Neural cell (in vitro differentiated cells): Measurements from ENCODE around the gene TMEM121. TPM values are rescaled to one million over a fixed set of nuclear protein-coding genes. Genes with fewer than 3 reads are reported as not detected.

Experiments
- H2AFZ ChIP-seq: fragments of 200-600, 300-800 bp; sonication (generic), shearing (Covaris generic); 2 replicates; pipeline ENCODE4 v1.6.0; 2014; ENCODE audit warnings: low read depth, mild to moderate bottlenecking, antibody characterized with exemption, low read length, moderate library complexity
- H3F3A ChIP-seq: fragments of 200-600 bp; shearing (Covaris generic); 2 replicates; pipeline ENCODE4 v1.6.1; 2016; ENCODE audit warnings: mild to moderate bottlenecking, moderate library complexity, mixed read lengths, antibody characterized with exemption, low read length; ENCODE audit not compliant: insufficient read depth, poor library complexity, severe bottlenecking
- H3K27ac ChIP-seq: fragments of 200-600, 300-800 bp; sonication (generic), shearing (Covaris generic); 2 replicates; pipeline ENCODE4 v1.5.1; 2014; ENCODE audit warnings: mild to moderate bottlenecking, low read length, moderate library complexity
- H3K27me3 ChIP-seq: fragments of 300-800, 200-600 bp; sonication (generic), shearing (Covaris generic); 2 replicates; pipeline ENCODE4 v1.6.0; 2014; ENCODE audit warnings: mild to moderate bottlenecking, low read depth, low read length, moderate library complexity; ENCODE audit not compliant: insufficient read depth
- H3K36me3 ChIP-seq: fragments of 300-800, 200-600 bp; sonication (generic), shearing (Covaris generic); 2 replicates; pipeline ENCODE4 v1.5.1; 2014; ENCODE audit warnings: mild to moderate bottlenecking, antibody characterized with exemption, low read length, moderate library complexity; ENCODE audit not compliant: insufficient read depth
- H3K4me2 ChIP-seq: fragments of 300-800, 200-600 bp; sonication (generic), shearing (Covaris generic); 2 replicates; pipeline ENCODE4 v1.6.0; 2014; ENCODE audit warnings: mild to moderate bottlenecking, low read length
- H3K4me3 ChIP-seq: fragments of 300-800, 200-600 bp; sonication (generic), shearing (Covaris generic); 2 replicates; pipeline ENCODE4 v1.5.1; 2014; ENCODE audit warnings: mild to moderate bottlenecking, low read length, moderate library complexity
- H3K79me2 ChIP-seq: fragments of 200-600 bp; shearing (Covaris generic); replicated peaks from 2 replicates; pipeline ENCODE4 v1.6.0; 2014; ENCODE audit warnings: mild to moderate bottlenecking, low read length, moderate library complexity; ENCODE audit not compliant: insufficient read depth
- H3K9ac ChIP-seq: fragments of 300-800, 200-600 bp; sonication (generic), shearing (Covaris generic); 2 replicates; pipeline ENCODE4 v1.6.1; 2016; ENCODE audit warnings: mild to moderate bottlenecking, low read length, mixed read lengths
- H3K9me2 ChIP-seq: fragments of 200-600 bp; shearing (Covaris generic); 2 replicates; pipeline ENCODE4 v1.6.1; 2016; ENCODE audit warnings: mild to moderate bottlenecking, low read length, mixed read lengths; ENCODE audit not compliant: insufficient read depth
- H3K9me3 ChIP-seq: fragments of 200-600, 300-800 bp; sonication (generic), shearing (Covaris generic); 2 replicates; pipeline ENCODE4 v1.6.1; 2016; ENCODE audit warnings: mild to moderate bottlenecking, mixed run types, low read length, moderate library complexity, mixed read lengths
- H4K20me1 ChIP-seq: fragments of 200-600 bp; shearing (Covaris generic); 2 replicates; pipeline ENCODE4 v1.6.1; 2016; ENCODE audit warnings: mild to moderate bottlenecking, mixed run types; ENCODE audit not compliant: insufficient read depth
- CTCF ChIP-seq: fragments of 450-650 bp; IDR thresholded peaks from 2 replicates; pipeline ENCODE4 v1.5.1; 2014; ENCODE audit warnings: antibody characterized with exemption, mild to moderate bottlenecking, moderate library complexity; ENCODE audit not compliant: poor library complexity, severe bottlenecking
- EP300 ChIP-seq: fragments of 450-650 bp; conservative IDR thresholded peaks from 2 replicates; pipeline ENCODE4 v1.6.1; 2014; ENCODE audit warnings: antibody characterized with exemption, mild to moderate bottlenecking, moderate library complexity; ENCODE audit not compliant: poor library complexity, severe bottlenecking
- EZH2 ChIP-seq: fragments of 200-600, 300-800 bp; shearing (Covaris generic), sonication (generic); IDR thresholded peaks from 2 replicates; pipeline ENCODE4 v1.6.1; 2014; ENCODE audit warnings: antibody characterized with exemption, low read length, borderline replicate concordance, mild to moderate bottlenecking; ENCODE audit not compliant: insufficient read depth, poor library complexity, severe bottlenecking
- MXI1 ChIP-seq: fragments of 450-650 bp; conservative IDR thresholded peaks from 2 replicates; pipeline ENCODE4 v1.6.1; 2014; ENCODE audit warnings: antibody characterized with exemption, mild to moderate bottlenecking; ENCODE audit not compliant: poor library complexity, severe bottlenecking
- POLR2AphosphoS5 ChIP-seq: IDR thresholded peaks from 2 replicates; pipeline ENCODE4 v1.6.1; 2012
- RAD21 ChIP-seq: fragments of 450-650 bp; conservative IDR thresholded peaks from 2 replicates; pipeline ENCODE4 v1.6.1; 2014; ENCODE audit warnings: antibody characterized with exemption, mild to moderate bottlenecking, moderate library complexity
- REST ChIP-seq: IDR thresholded peaks from 2 replicates; pipeline ENCODE4 v1.6.1; 2012; ENCODE audit warnings: borderline replicate concordance
- SMC3 ChIP-seq: fragments of 450-650 bp; conservative IDR thresholded peaks from 2 replicates; pipeline ENCODE4 v1.6.1; 2014; ENCODE audit warnings: antibody characterized with exemption, mild to moderate bottlenecking, moderate library complexity; ENCODE audit not compliant: poor library complexity
- TAF1 ChIP-seq: IDR thresholded peaks from 2 replicates; pipeline ENCODE4 v1.6.1; 2012; ENCODE audit warnings: low read depth
- polyA plus RNA-seq: library from polyadenylated mRNA; depleted of rRNA; stranded (reverse); fragments of >200 nt; gene quantifications from 2 replicates; pipeline ENCODE4 v1.2.3, GENCODE V29; 2014

The TMEM121 gene
- polyA plus RNA-seq, 1 donor from 2014 or later = 19.5 TPM

GRCh38 chr14:105490572-105491365 lies 35.6 kb upstream of the TMEM121 start, which contains the start of gene TEDC1:
Gene TEDC1, plus strand, starts transcription at chr14:105491246. Its CDS starts 130 bp downstream, at chr14:105491376.
- peak; percentile 24 for TF ChIP-seq TAF1
- TF ChIP-seq RAD21 = peak; percentile 94
- TF ChIP-seq EP300 = peak; percentile 81
- TF ChIP-seq MXI1 = no peak
- TF ChIP-seq POLR2AphosphoS5 = peak; percentile 67
- peak; percentile 94 for TF ChIP-seq SMC3
- peak; percentile 38 for TF ChIP-seq REST
- peak; percentile 100 for TF ChIP-seq CTCF
- TF ChIP-seq EZH2 = no peak
- Histone ChIP-seq H3F3A (no peaks in the 10 kb centered on the region), H3K9me2 (no peaks in the 10 kb centered on the region), H2AFZ (peak within 1 kb of the TSS; percentile 59), H3K9me3 (no peaks in the 10 kb centered on the region), H3K27me3 (peaks cover 23% of the 10 kb centered on the region), H3K79me2 (no peaks in the 10 kb centered on the region), H3K36me3 (no peaks in the 10 kb centered on the region), H3K27ac (peak within 1 kb of the TSS; percentile 93), H3K9ac (peak within 1 kb of the TSS; percentile 96), H3K4me3 (peak within 1 kb of the TSS; percentile 93), H3K4me2 (peak within 1 kb of the TSS; percentile 39), H4K20me1 (no peaks in the 10 kb centered on the region)

GRCh38 chr14:105491366-105491973 lies 34.9 kb upstream of the TMEM121 start:
- no peaks in the 10 kb centered on the region for H3F3A ChIP-seq
- no peaks in the 10 kb centered on the region for H3K9me2 ChIP-seq
- no peak overlapping the region for H2AFZ ChIP-seq
- no peak overlapping the region for H3K27ac ChIP-seq
- peaks cover 16% of the 10 kb centered on the region for H3K27me3 ChIP-seq
- no peaks in the 10 kb centered on the region for H4K20me1 ChIP-seq
- TF ChIP-seq MXI1 = peak; percentile 100
- TF ChIP-seq POLR2AphosphoS5 = no peak
- no peak for TF ChIP-seq REST
- TF ChIP-seq EZH2 = no peak
- TF ChIP-seq RAD21 = no peak
- TF ChIP-seq SMC3 = no peak
- peak overlapping the region; percentile 35 for H3K4me2 ChIP-seq
- H3K79me2 ChIP-seq = no peaks in the 10 kb centered on the region
- no peak overlapping the region for H3K9ac ChIP-seq
- no peaks in the 10 kb centered on the region for H3K9me3 ChIP-seq
- no peaks in the 10 kb centered on the region for H3K36me3 ChIP-seq
- H3K4me3 ChIP-seq = peak overlapping the region; percentile 93
